Neural cell (in vitro differentiated cells): ENCODE data around the gene DDX19B. TPM values are rescaled to one million over a fixed set of nuclear protein-coding genes. Genes with fewer than 3 reads are reported as not detected.

Experiments
- H2AFZ ChIP-seq: fragments of 200-600, 300-800 bp; sonication (generic), shearing (Covaris generic); 2 replicates; pipeline ENCODE4 v1.6.0; 2014; ENCODE audit warnings: low read depth, mild to moderate bottlenecking, antibody characterized with exemption, low read length, moderate library complexity
- H3F3A ChIP-seq: fragments of 200-600 bp; shearing (Covaris generic); 2 replicates; pipeline ENCODE4 v1.6.1; 2016; ENCODE audit warnings: mild to moderate bottlenecking, moderate library complexity, mixed read lengths, antibody characterized with exemption, low read length; ENCODE audit not compliant: insufficient read depth, poor library complexity, severe bottlenecking
- H3K27ac ChIP-seq: fragments of 200-600, 300-800 bp; sonication (generic), shearing (Covaris generic); 2 replicates; pipeline ENCODE4 v1.5.1; 2014; ENCODE audit warnings: mild to moderate bottlenecking, low read length, moderate library complexity
- H3K27me3 ChIP-seq: fragments of 300-800, 200-600 bp; sonication (generic), shearing (Covaris generic); 2 replicates; pipeline ENCODE4 v1.6.0; 2014; ENCODE audit warnings: mild to moderate bottlenecking, low read depth, low read length, moderate library complexity; ENCODE audit not compliant: insufficient read depth
- H3K36me3 ChIP-seq: fragments of 300-800, 200-600 bp; sonication (generic), shearing (Covaris generic); 2 replicates; pipeline ENCODE4 v1.5.1; 2014; ENCODE audit warnings: mild to moderate bottlenecking, antibody characterized with exemption, low read length, moderate library complexity; ENCODE audit not compliant: insufficient read depth
- H3K4me2 ChIP-seq: fragments of 300-800, 200-600 bp; sonication (generic), shearing (Covaris generic); 2 replicates; pipeline ENCODE4 v1.6.0; 2014; ENCODE audit warnings: mild to moderate bottlenecking, low read length
- H3K4me3 ChIP-seq: fragments of 300-800, 200-600 bp; sonication (generic), shearing (Covaris generic); 2 replicates; pipeline ENCODE4 v1.5.1; 2014; ENCODE audit warnings: mild to moderate bottlenecking, low read length, moderate library complexity
- H3K79me2 ChIP-seq: fragments of 200-600 bp; shearing (Covaris generic); replicated peaks from 2 replicates; pipeline ENCODE4 v1.6.0; 2014; ENCODE audit warnings: mild to moderate bottlenecking, low read length, moderate library complexity; ENCODE audit not compliant: insufficient read depth
- H3K9ac ChIP-seq: fragments of 300-800, 200-600 bp; sonication (generic), shearing (Covaris generic); 2 replicates; pipeline ENCODE4 v1.6.1; 2016; ENCODE audit warnings: mild to moderate bottlenecking, low read length, mixed read lengths
- H3K9me2 ChIP-seq: fragments of 200-600 bp; shearing (Covaris generic); 2 replicates; pipeline ENCODE4 v1.6.1; 2016; ENCODE audit warnings: mild to moderate bottlenecking, low read length, mixed read lengths; ENCODE audit not compliant: insufficient read depth
- H3K9me3 ChIP-seq: fragments of 200-600, 300-800 bp; sonication (generic), shearing (Covaris generic); 2 replicates; pipeline ENCODE4 v1.6.1; 2016; ENCODE audit warnings: mild to moderate bottlenecking, mixed run types, low read length, moderate library complexity, mixed read lengths
- H4K20me1 ChIP-seq: fragments of 200-600 bp; shearing (Covaris generic); 2 replicates; pipeline ENCODE4 v1.6.1; 2016; ENCODE audit warnings: mild to moderate bottlenecking, mixed run types; ENCODE audit not compliant: insufficient read depth
- EP300 ChIP-seq: fragments of 450-650 bp; conservative IDR thresholded peaks from 2 replicates; pipeline ENCODE4 v1.6.1; 2014; ENCODE audit warnings: antibody characterized with exemption, mild to moderate bottlenecking, moderate library complexity; ENCODE audit not compliant: poor library complexity, severe bottlenecking
- EZH2 ChIP-seq: fragments of 200-600, 300-800 bp; shearing (Covaris generic), sonication (generic); IDR thresholded peaks from 2 replicates; pipeline ENCODE4 v1.6.1; 2014; ENCODE audit warnings: antibody characterized with exemption, low read length, borderline replicate concordance, mild to moderate bottlenecking; ENCODE audit not compliant: insufficient read depth, poor library complexity, severe bottlenecking
- MXI1 ChIP-seq: fragments of 450-650 bp; conservative IDR thresholded peaks from 2 replicates; pipeline ENCODE4 v1.6.1; 2014; ENCODE audit warnings: antibody characterized with exemption, mild to moderate bottlenecking; ENCODE audit not compliant: poor library complexity, severe bottlenecking
- POLR2AphosphoS5 ChIP-seq: IDR thresholded peaks from 2 replicates; pipeline ENCODE4 v1.6.1; 2012
- RAD21 ChIP-seq: fragments of 450-650 bp; conservative IDR thresholded peaks from 2 replicates; pipeline ENCODE4 v1.6.1; 2014; ENCODE audit warnings: antibody characterized with exemption, mild to moderate bottlenecking, moderate library complexity
- SMC3 ChIP-seq: fragments of 450-650 bp; conservative IDR thresholded peaks from 2 replicates; pipeline ENCODE4 v1.6.1; 2014; ENCODE audit warnings: antibody characterized with exemption, mild to moderate bottlenecking, moderate library complexity; ENCODE audit not compliant: poor library complexity
- TAF1 ChIP-seq: IDR thresholded peaks from 2 replicates; pipeline ENCODE4 v1.6.1; 2012; ENCODE audit warnings: low read depth
- polyA plus RNA-seq: library from polyadenylated mRNA; depleted of rRNA; stranded (reverse); fragments of >200 nt; gene quantifications from 2 replicates; pipeline ENCODE4 v1.2.3, GENCODE V29; 2014
- TF ChIP-seq, protein P1 (sequence below): IDR thresholded peaks from 2 replicates; pipeline ENCODE4 v1.6.1; 2012; ENCODE audit warnings: borderline replicate concordance
- TF ChIP-seq, protein P2 (sequence below): fragments of 450-650 bp; IDR thresholded peaks from 2 replicates; pipeline ENCODE4 v1.5.1; 2014; ENCODE audit warnings: antibody characterized with exemption, mild to moderate bottlenecking, moderate library complexity; ENCODE audit not compliant: poor library complexity, severe bottlenecking

DDX19B gene
- polyA plus RNA-seq, 1 donor from 2014 or later = 47.8 TPM

- no peaks in the 10 kb centered on the region for H3K79me2 ChIP-seq
- H3K4me3 ChIP-seq = no peak overlapping the region
- H3K36me3 ChIP-seq = no peaks in the 10 kb centered on the region
- H2AFZ ChIP-seq = no peak overlapping the region
- no peak overlapping the region for H3K9ac ChIP-seq
- no peaks in the 10 kb centered on the region for H3K9me2 ChIP-seq
- H3F3A ChIP-seq = no peaks in the 10 kb centered on the region
- no peak overlapping the region for H3K27ac ChIP-seq
- no peaks in the 10 kb centered on the region for H3K27me3 ChIP-seq
- H3K9me3 ChIP-seq = no peaks in the 10 kb centered on the region
- H4K20me1 ChIP-seq = no peaks in the 10 kb centered on the region
- TF ChIP-seq, protein P1, sequence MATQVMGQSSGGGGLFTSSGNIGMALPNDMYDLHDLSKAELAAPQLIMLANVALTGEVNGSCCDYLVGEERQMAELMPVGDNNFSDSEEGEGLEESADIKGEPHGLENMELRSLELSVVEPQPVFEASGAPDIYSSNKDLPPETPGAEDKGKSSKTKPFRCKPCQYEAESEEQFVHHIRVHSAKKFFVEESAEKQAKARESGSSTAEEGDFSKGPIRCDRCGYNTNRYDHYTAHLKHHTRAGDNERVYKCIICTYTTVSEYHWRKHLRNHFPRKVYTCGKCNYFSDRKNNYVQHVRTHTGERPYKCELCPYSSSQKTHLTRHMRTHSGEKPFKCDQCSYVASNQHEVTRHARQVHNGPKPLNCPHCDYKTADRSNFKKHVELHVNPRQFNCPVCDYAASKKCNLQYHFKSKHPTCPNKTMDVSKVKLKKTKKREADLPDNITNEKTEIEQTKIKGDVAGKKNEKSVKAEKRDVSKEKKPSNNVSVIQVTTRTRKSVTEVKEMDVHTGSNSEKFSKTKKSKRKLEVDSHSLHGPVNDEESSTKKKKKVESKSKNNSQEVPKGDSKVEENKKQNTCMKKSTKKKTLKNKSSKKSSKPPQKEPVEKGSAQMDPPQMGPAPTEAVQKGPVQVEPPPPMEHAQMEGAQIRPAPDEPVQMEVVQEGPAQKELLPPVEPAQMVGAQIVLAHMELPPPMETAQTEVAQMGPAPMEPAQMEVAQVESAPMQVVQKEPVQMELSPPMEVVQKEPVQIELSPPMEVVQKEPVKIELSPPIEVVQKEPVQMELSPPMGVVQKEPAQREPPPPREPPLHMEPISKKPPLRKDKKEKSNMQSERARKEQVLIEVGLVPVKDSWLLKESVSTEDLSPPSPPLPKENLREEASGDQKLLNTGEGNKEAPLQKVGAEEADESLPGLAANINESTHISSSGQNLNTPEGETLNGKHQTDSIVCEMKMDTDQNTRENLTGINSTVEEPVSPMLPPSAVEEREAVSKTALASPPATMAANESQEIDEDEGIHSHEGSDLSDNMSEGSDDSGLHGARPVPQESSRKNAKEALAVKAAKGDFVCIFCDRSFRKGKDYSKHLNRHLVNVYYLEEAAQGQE = no peak
- no peak for TF ChIP-seq MXI1
- TF ChIP-seq SMC3 = no peak
- TF ChIP-seq TAF1 = no peak
- TF ChIP-seq POLR2AphosphoS5 = no peak
- TF ChIP-seq EZH2 = no peak
- TF ChIP-seq, protein P2, sequence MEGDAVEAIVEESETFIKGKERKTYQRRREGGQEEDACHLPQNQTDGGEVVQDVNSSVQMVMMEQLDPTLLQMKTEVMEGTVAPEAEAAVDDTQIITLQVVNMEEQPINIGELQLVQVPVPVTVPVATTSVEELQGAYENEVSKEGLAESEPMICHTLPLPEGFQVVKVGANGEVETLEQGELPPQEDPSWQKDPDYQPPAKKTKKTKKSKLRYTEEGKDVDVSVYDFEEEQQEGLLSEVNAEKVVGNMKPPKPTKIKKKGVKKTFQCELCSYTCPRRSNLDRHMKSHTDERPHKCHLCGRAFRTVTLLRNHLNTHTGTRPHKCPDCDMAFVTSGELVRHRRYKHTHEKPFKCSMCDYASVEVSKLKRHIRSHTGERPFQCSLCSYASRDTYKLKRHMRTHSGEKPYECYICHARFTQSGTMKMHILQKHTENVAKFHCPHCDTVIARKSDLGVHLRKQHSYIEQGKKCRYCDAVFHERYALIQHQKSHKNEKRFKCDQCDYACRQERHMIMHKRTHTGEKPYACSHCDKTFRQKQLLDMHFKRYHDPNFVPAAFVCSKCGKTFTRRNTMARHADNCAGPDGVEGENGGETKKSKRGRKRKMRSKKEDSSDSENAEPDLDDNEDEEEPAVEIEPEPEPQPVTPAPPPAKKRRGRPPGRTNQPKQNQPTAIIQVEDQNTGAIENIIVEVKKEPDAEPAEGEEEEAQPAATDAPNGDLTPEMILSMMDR = no peak
- no peak for TF ChIP-seq EP300
- no peak for TF ChIP-seq RAD21
- no peak overlapping the region for H3K4me2 ChIP-seq
Observed at GRCh38 chr16:70370924-70371323, 71.9 kb downstream of the DDX19B start.

DNA sequence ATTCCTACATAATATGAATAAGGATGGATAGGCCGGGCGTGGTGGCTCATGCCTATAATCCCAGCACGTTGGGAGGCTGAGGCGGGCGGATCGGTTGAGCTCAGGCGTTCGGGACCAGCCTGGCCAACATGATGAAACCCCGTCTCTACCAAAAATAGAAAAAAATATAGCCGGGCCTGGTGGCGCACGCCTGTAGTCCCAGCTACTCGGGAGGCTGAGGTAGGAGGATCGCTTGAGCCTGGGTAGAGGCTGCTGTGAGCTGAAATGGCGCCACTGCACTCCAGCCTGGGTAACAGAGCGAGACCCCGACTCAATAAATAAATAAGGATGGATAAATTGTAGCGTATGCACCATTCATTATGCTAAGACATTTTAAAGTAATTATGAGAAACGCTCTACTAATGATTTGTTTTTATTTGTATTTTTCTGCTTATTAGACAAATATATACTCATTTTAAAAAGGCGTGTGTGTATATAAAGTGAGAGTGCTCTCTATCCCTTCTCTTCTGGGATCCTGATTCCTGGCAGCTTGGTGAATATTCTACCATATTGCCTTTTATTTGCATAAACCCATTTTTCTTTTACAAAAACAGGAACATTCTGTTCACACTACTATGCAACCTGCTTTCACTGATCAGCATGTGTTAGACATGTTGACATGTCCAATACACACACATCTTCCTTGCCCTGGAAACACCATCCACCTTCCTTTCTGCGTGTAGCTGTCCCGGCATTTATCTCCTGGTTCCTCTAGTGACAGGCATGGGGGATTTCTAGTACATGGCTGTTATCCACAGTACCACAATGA, 74.1 kb downstream of the DDX19B start:
- H3K79me2 ChIP-seq = no peaks in the 10 kb centered on the region
- H3K4me3 ChIP-seq = no peak overlapping the region
- H4K20me1 ChIP-seq = no peaks in the 10 kb centered on the region
- no peak overlapping the region for H2AFZ ChIP-seq
- H3K36me3 ChIP-seq = no peaks in the 10 kb centered on the region
- H3K9me2 ChIP-seq = no peaks in the 10 kb centered on the region
- H3K4me2 ChIP-seq = no peak overlapping the region
- no peak overlapping the region for H3K9ac ChIP-seq
- TF ChIP-seq, protein P1 = no peak
- no peak for TF ChIP-seq MXI1
- TF ChIP-seq POLR2AphosphoS5 = no peak
- TF ChIP-seq TAF1 = no peak
- no peak for TF ChIP-seq SMC3
- TF ChIP-seq, protein P2 = no peak
- TF ChIP-seq EZH2 = no peak
- no peak for TF ChIP-seq RAD21
- TF ChIP-seq EP300 = no peak
- H3K27ac ChIP-seq = no peak overlapping the region
- no peaks in the 10 kb centered on the region for H3K27me3 ChIP-seq
- H3F3A ChIP-seq = no peaks in the 10 kb centered on the region
- H3K9me3 ChIP-seq = no peaks in the 10 kb centered on the region
